H1 (cell line): ENCODE results near the gene PRMT5. TPM values are rescaled to one million over a fixed set of nuclear protein-coding genes. Genes with fewer than 3 reads are reported as not detected.

ENCODE experiments used
- CHD7 ChIP-seq: fragments of 300-600 bp; sonication (generic); IDR thresholded peaks from 2 replicates; pipeline ENCODE4 v1.7.1; 2012; ENCODE audit warnings: low read length, moderate library complexity, mild to moderate bottlenecking, inconsistent platforms; ENCODE audit not compliant: insufficient replicate concordance
- polyA plus RNA-seq, 7 experiments: library from polyadenylated mRNA; depleted of rRNA in 3 of 7; stranded (reverse) in 5 of 7; unstranded in 2 of 7; fragments of >200 nt in 5 of 7; fragments of 200-250 nt in 2 of 7; gene quantifications; 1 replicate in 5 of 7; 2 replicates in 1 of 7; 4 replicates in 1 of 7; pipeline versions ENCODE4 v1.2.1 to v1.2.3, GENCODE V29; 2011 to 2013; ENCODE audit warnings: missing spikeins in 2 of 7, mixed read lengths in 2 of 7
- total RNA-seq: library from RNA; stranded (reverse); fragmentation: NEBNext Ultra II Directional; extraction: Animal tissue kit (Norgen Biotek cat#: 25700); gene quantifications from 2 replicates; pipeline ENCODE4 v1.2.1, GENCODE V29; 2021

PRMT5 gene
- total and polyA plus RNA-seq, 2 of the 8 experiments (the other 6 are each of a cell fraction or from before 2014, with no cell fraction given): 171 to 402 TPM

GRCh38 chr14:22890416-22890815 is 38.8 kb downstream of the PRMT5 start (continued):
- peak; percentile 89 for TF ChIP-seq CHD7
